ENCODE results near the gene CREBL2. TPM values are rescaled to one million over a fixed set of nuclear protein-coding genes. Genes with fewer than 3 reads are reported as not detected.
"Not testable (repeated sequence)": the region's sequence is repeated elsewhere in the genome, so short reads cannot be mapped to it uniquely, and the experiment has no call there.

The CREBL2 gene
- total RNA-seq, 2 donors from 2014 or later = 19.5 to 25.2 TPM

GRCh38 chr12:12610711-12611110 lies 965 bp upstream of the CREBL2 start:
- H3K9me3 Mint-ChIP-seq = no peaks in the 10 kb centered on the region
- peak overlapping the region; percentile 97 for H3K4me3 Mint-ChIP-seq
- peaks cover 37% of the 10 kb centered on the region for H3K36me3 Mint-ChIP-seq (ENCODE audit: low read depth)
- H3K27ac Mint-ChIP-seq = peak overlapping the region; percentile 97
- H3K4me1 Mint-ChIP-seq = peaks cover 22% of the 10 kb centered on the region
- no peaks in the 10 kb centered on the region for H3K27me3 Mint-ChIP-seq
- no peak for ATAC-seq (replicated peaks)

GRCh38 chr12:12612358-12612757 lies 682 bp downstream of the CREBL2 start:
- H3K27me3 Mint-ChIP-seq = no peaks in the 10 kb centered on the region
- peaks cover 29% of the 10 kb centered on the region for H3K4me1 Mint-ChIP-seq
- peak overlapping the region; percentile 97 for H3K27ac Mint-ChIP-seq
- H3K36me3 Mint-ChIP-seq (ENCODE audit: low read depth) = peaks cover 53% of the 10 kb centered on the region
- H3K9me3 Mint-ChIP-seq = no peaks in the 10 kb centered on the region
- peak overlapping the region; percentile 97 for H3K4me3 Mint-ChIP-seq
- peak; percentile 53 for ATAC-seq (replicated peaks)

- Mint-ChIP-seq H3K4me3 (peak overlapping the region; percentile 97), H3K9me3 (no peaks in the 10 kb centered on the region), H3K27ac (peak overlapping the region; percentile 97), H3K4me1 (peaks cover 26% of the 10 kb centered on the region), H3K27me3 (no peaks in the 10 kb centered on the region), H3K36me3 (ENCODE audit: low read depth) (peaks cover 63% of the 10 kb centered on the region)
- peak; percentile 15 for ATAC-seq (replicated peaks)
These were observed 1.7 kb downstream of the CREBL2 start for GRCh38 chr12:12613344-12613743.

- Mint-ChIP-seq H3K36me3 (ENCODE audit: low read depth) (peaks cover 67% of the 10 kb centered on the region), H3K4me3 (peak overlapping the region; percentile 97), H3K9me3 (no peaks in the 10 kb centered on the region), H3K4me1 (peaks cover 20% of the 10 kb centered on the region), H3K27me3 (no peaks in the 10 kb centered on the region), H3K27ac (peak overlapping the region; percentile 33)
- no peak for ATAC-seq (replicated peaks)
These were observed 2.7 kb downstream of the CREBL2 start for GRCh38 chr12:12614342-12614741.

GRCh38 chr12:12616512-12617310 lies 5.0 kb downstream of the CREBL2 start:
- Mint-ChIP-seq H3K4me1 (peaks cover 37% of the 10 kb centered on the region), H3K36me3 (ENCODE audit: low read depth) (peaks cover 90% of the 10 kb centered on the region)
- ATAC-seq (replicated peaks) = peak; percentile 48

GRCh38 chr12:12618064-12618463 lies 6.4 kb downstream of the CREBL2 start:
- peaks cover 89% of the 10 kb centered on the region for H3K36me3 Mint-ChIP-seq (ENCODE audit: low read depth)
- H3K27me3 Mint-ChIP-seq; H3K9me3 Mint-ChIP-seq; ATAC-seq (replicated peaks); H3K4me3 Mint-ChIP-seq; H3K27ac Mint-ChIP-seq: not testable (repeated sequence)
- peaks cover 49% of the 10 kb centered on the region for H3K4me1 Mint-ChIP-seq

More at GRCh38 chr12:12616512-12617310, 5.0 kb downstream of the CREBL2 start:
- no peaks in the 10 kb centered on the region for H3K27me3 Mint-ChIP-seq
- peak overlapping the region; percentile 83 for H3K27ac Mint-ChIP-seq
- H3K4me3 Mint-ChIP-seq = peak overlapping the region; percentile 97
- no peaks in the 10 kb centered on the region for H3K9me3 Mint-ChIP-seq

GRCh38 chr12:12620730-12621315 lies 9.1 kb downstream of the CREBL2 start:
- no peaks in the 10 kb centered on the region for H3K9me3 Mint-ChIP-seq
- peaks cover 54% of the 10 kb centered on the region for H3K4me1 Mint-ChIP-seq
- peaks cover 69% of the 10 kb centered on the region for H3K36me3 Mint-ChIP-seq (ENCODE audit: low read depth)
- H3K4me3 Mint-ChIP-seq = peak overlapping the region; percentile 70
- ATAC-seq (replicated peaks) = no peak
- peak overlapping the region; percentile 78 for H3K27ac Mint-ChIP-seq
- H3K27me3 Mint-ChIP-seq = no peaks in the 10 kb centered on the region

- peak overlapping the region; percentile 70 for H3K4me3 Mint-ChIP-seq
- no peaks in the 10 kb centered on the region for H3K27me3 Mint-ChIP-seq
- peak overlapping the region; percentile 78 for H3K27ac Mint-ChIP-seq
- H3K36me3 Mint-ChIP-seq (ENCODE audit: low read depth) = peaks cover 58% of the 10 kb centered on the region
- H3K4me1 Mint-ChIP-seq = peaks cover 50% of the 10 kb centered on the region
- peak; percentile 67 for ATAC-seq (replicated peaks)
- no peaks in the 10 kb centered on the region for H3K9me3 Mint-ChIP-seq
These were observed 10.7 kb downstream of the CREBL2 start for GRCh38 chr12:12622418-12622817.

- H3K27me3 Mint-ChIP-seq = no peaks in the 10 kb centered on the region
- H3K36me3 Mint-ChIP-seq (ENCODE audit: low read depth) = peaks cover 43% of the 10 kb centered on the region
- no peak for ATAC-seq (replicated peaks)
- H3K27ac Mint-ChIP-seq = no peak overlapping the region
- H3K9me3 Mint-ChIP-seq = no peaks in the 10 kb centered on the region
- H3K4me1 Mint-ChIP-seq = peaks cover 59% of the 10 kb centered on the region
- no peak overlapping the region for H3K4me3 Mint-ChIP-seq
These were observed 12.9 kb downstream of the CREBL2 start for GRCh38 chr12:12624498-12624992.

- no peak for ATAC-seq (replicated peaks)
- Mint-ChIP-seq H3K27me3 (no peaks in the 10 kb centered on the region), H3K4me3 (no peak overlapping the region), H3K4me1 (peaks cover 58% of the 10 kb centered on the region), H3K9me3 (no peaks in the 10 kb centered on the region), H3K27ac (peak overlapping the region; percentile 34), H3K36me3 (ENCODE audit: low read depth) (peaks cover 30% of the 10 kb centered on the region)
These were observed 14.8 kb downstream of the CREBL2 start for GRCh38 chr12:12626471-12626870.

- Mint-ChIP-seq H3K4me1 (peaks cover 49% of the 10 kb centered on the region), H3K36me3 (ENCODE audit: low read depth) (peaks cover 23% of the 10 kb centered on the region)
These were observed 15.7 kb downstream of the CREBL2 start for GRCh38 chr12:12627308-12627827.

GRCh38 chr12:12628013-12628412 lies 16.3 kb downstream of the CREBL2 start:
- H3K27ac Mint-ChIP-seq = no peak overlapping the region
- peak overlapping the region; percentile 49 for H3K4me3 Mint-ChIP-seq
- no peaks in the 10 kb centered on the region for H3K27me3 Mint-ChIP-seq
- peaks cover 43% of the 10 kb centered on the region for H3K4me1 Mint-ChIP-seq
- no peaks in the 10 kb centered on the region for H3K9me3 Mint-ChIP-seq
- peak; percentile 42 for ATAC-seq (replicated peaks)
- peaks cover 19% of the 10 kb centered on the region for H3K36me3 Mint-ChIP-seq (ENCODE audit: low read depth)

More at GRCh38 chr12:12627308-12627827, 15.7 kb downstream of the CREBL2 start:
- no peak for ATAC-seq (replicated peaks)
- Mint-ChIP-seq H3K27me3 (no peaks in the 10 kb centered on the region), H3K27ac (no peak overlapping the region), H3K9me3 (no peaks in the 10 kb centered on the region), H3K4me3 (no peak overlapping the region)

GRCh38 chr12:12630850-12631249 lies 19.2 kb downstream of the CREBL2 start:
- Mint-ChIP-seq H3K4me3 (peak overlapping the region; percentile 49), H3K4me1 (peaks cover 41% of the 10 kb centered on the region), H3K27me3 (no peaks in the 10 kb centered on the region), H3K27ac (no peak overlapping the region), H3K36me3 (ENCODE audit: low read depth) (peaks cover 38% of the 10 kb centered on the region), H3K9me3 (no peaks in the 10 kb centered on the region)
- no peak for ATAC-seq (replicated peaks)

- peaks cover 12% of the 10 kb centered on the region for H3K4me1 Mint-ChIP-seq
- H3K27ac Mint-ChIP-seq = no peak overlapping the region
- H3K27me3 Mint-ChIP-seq = no peaks in the 10 kb centered on the region
- no peak for ATAC-seq (replicated peaks)
- H3K36me3 Mint-ChIP-seq (ENCODE audit: low read depth) = peaks cover 79% of the 10 kb centered on the region
- no peaks in the 10 kb centered on the region for H3K9me3 Mint-ChIP-seq
- H3K4me3 Mint-ChIP-seq = no peak overlapping the region
These were observed 24.0 kb downstream of the CREBL2 start for GRCh38 chr12:12635651-12636050.

- ATAC-seq (replicated peaks) = peak; percentile 80
- peaks cover 9% of the 10 kb centered on the region for H3K4me1 Mint-ChIP-seq
- H3K36me3 Mint-ChIP-seq (ENCODE audit: low read depth) = peaks cover 86% of the 10 kb centered on the region
- H3K27me3 Mint-ChIP-seq = no peaks in the 10 kb centered on the region
- H3K9me3 Mint-ChIP-seq = no peaks in the 10 kb centered on the region
- H3K27ac Mint-ChIP-seq = no peak overlapping the region
- H3K4me3 Mint-ChIP-seq = no peak overlapping the region
These were observed 25.0 kb downstream of the CREBL2 start for GRCh38 chr12:12636641-12637040.

Data from activated T-helper 17 cell treated with anti-CD3 and anti-CD28 coated beads, Interleukin-2, amount 50 U/mL, for 72 hours (primary cell).